Right lobe of liver (tissue), 4 donors: Measurements from ENCODE around the gene C16orf54.

Experiments used
- CTCF ChIP-seq, 4 donors: fragments of 200-600 bp in 3 of 4; fragments of 450-650 bp in 1 of 4; IDR thresholded peaks; one replicate each; pipeline versions ENCODE4 v1.5.1 to v1.8.0; 2016 to 2022; ENCODE audit warnings: antibody characterized with exemption in 4 of 4, mild to moderate bottlenecking in 2 of 4
- POLR2A ChIP-seq: fragments of 450-650 bp; IDR thresholded peaks from one replicate; pipeline ENCODE4 v1.6.1; 2017; ENCODE audit warnings: antibody characterized with exemption, mild to moderate bottlenecking
- donor health status: DM: no; HTN: no; CAD: no.
- donor health status: DM: no; HTN: no; CAD: no.
- donor health status: DM: no; HTN: yes; CAD: no.

- TF ChIP-seq CTCF (IDR thresholded peaks at IDR 0.05) (no peak), POLR2A (no peak)
These were observed 36.7 kb downstream of the C16orf54 start for GRCh38 chr16:29708917-29709600.
